A673 (cell line): ENCODE data around the gene SLC50A1. TPM values are rescaled to one million over a fixed set of nuclear protein-coding genes. Genes with fewer than 3 reads are reported as not detected.
A peak's percentile ranks its signal among the peaks of the same experiment; 100 is the strongest.

Experiments used
- BruUV-seq: library from RNA; stranded (reverse); fragments of 400-500 nt; replicated peaks from 2 replicates; lab custom pipeline; 2021; lab: Mats Ljungman, UMichigan
- CTCF ChIA-PET: fragments of 300-600 bp; sonication (Branson Sonifier 250); formaldehyde crosslinking; loops from one replicate; lab custom pipeline; 2022; ENCODE audit warnings: antibody characterized with exemption; lab: Charles Lee
- POLR2A ChIA-PET: fragments of 300-600 bp; sonication (Branson Sonifier 250); formaldehyde crosslinking; loops from one replicate; lab custom pipeline; 2022; ENCODE audit warnings: antibody characterized with exemption; ENCODE audit not compliant: low non-redundant PET; lab: Charles Lee
- DNase-seq: peaks from one replicate; pipeline ENCODE4 v3.0.0-alpha.2; 2015; ENCODE audit warnings: low spot score
- H3K27ac ChIP-seq: fragments of 200-600 bp; sonication (generic); 2 replicates; pipeline ENCODE4 v1.5.1; 2016; ENCODE audit warnings: mixed run types, low read depth, mild to moderate bottlenecking, mixed read lengths, antibody characterized with exemption, low read length; ENCODE audit not compliant: poor library complexity, severe bottlenecking
- H3K27me3 ChIP-seq: fragments of 200-600 bp; sonication (generic); replicated peaks from 2 replicates; pipeline ENCODE4 v1.6.1; 2017; ENCODE audit warnings: mixed run types, low read depth, mild to moderate bottlenecking, mixed read lengths, antibody characterized with exemption, low read length; ENCODE audit not compliant: insufficient read depth, poor library complexity
- H3K36me3 ChIP-seq: fragments of 200-600 bp; sonication (generic); 2 replicates; pipeline ENCODE4 v1.6.1; 2016; ENCODE audit warnings: mixed run types, mild to moderate bottlenecking, mixed read lengths, antibody characterized with exemption, low read length; ENCODE audit not compliant: insufficient read depth, poor library complexity, severe bottlenecking
- H3K4me1 ChIP-seq: fragments of 200-600 bp; sonication (generic); 2 replicates; pipeline ENCODE4 v1.6.1; 2017; ENCODE audit warnings: mixed run types, mild to moderate bottlenecking, mixed read lengths, antibody characterized with exemption, low read length; ENCODE audit not compliant: insufficient read depth, poor library complexity, severe bottlenecking
- H3K4me3 ChIP-seq: fragments of 200-600 bp; sonication (generic); 2 replicates; pipeline ENCODE4 v1.5.1; 2016; ENCODE audit warnings: low read depth, mixed run types, mild to moderate bottlenecking, mixed read lengths, low read length; ENCODE audit not compliant: poor library complexity, severe bottlenecking
- H3K9me3 ChIP-seq: fragments of 200-600 bp; sonication (generic); 2 replicates; pipeline ENCODE4 v1.6.1; 2016; ENCODE audit warnings: mixed run types, low read depth, mild to moderate bottlenecking, mixed read lengths, antibody characterized with exemption, low read length; ENCODE audit not compliant: poor library complexity, severe bottlenecking
- EZH2 ChIP-seq: fragments of 200-600 bp; sonication (generic); IDR thresholded peaks from 2 replicates; pipeline ENCODE4 v1.6.1; 2017; ENCODE audit warnings: borderline replicate concordance, low read depth, mild to moderate bottlenecking, mixed read lengths, antibody characterized with exemption, low read length; ENCODE audit not compliant: poor library complexity, severe bottlenecking
- intact Hi-C: fragments of 100-400 bp; cut with micrococcal nuclease; formaldehyde crosslinking; loops from one replicate; pipeline ENCODE4 v1.10.0; 2022; ENCODE audit not compliant: unreplicated experiment
- total RNA-seq: library from RNA; stranded (reverse); gene quantifications from 2 replicates; pipeline ENCODE4 v1.2.3, GENCODE V29; 2021
- TF ChIP-seq, protein P1 (sequence below): fragments of 300-800, 200-600 bp; sonication (generic); conservative IDR thresholded peaks from 2 replicates; pipeline ENCODE4 v1.5.1; 2017; ENCODE audit warnings: low read depth, mild to moderate bottlenecking, antibody characterized with exemption, low read length, moderate library complexity, mixed read lengths

Gene SLC50A1
- total RNA-seq, 1 experiment from 2014 or later = 30.3 TPM

DNA sequence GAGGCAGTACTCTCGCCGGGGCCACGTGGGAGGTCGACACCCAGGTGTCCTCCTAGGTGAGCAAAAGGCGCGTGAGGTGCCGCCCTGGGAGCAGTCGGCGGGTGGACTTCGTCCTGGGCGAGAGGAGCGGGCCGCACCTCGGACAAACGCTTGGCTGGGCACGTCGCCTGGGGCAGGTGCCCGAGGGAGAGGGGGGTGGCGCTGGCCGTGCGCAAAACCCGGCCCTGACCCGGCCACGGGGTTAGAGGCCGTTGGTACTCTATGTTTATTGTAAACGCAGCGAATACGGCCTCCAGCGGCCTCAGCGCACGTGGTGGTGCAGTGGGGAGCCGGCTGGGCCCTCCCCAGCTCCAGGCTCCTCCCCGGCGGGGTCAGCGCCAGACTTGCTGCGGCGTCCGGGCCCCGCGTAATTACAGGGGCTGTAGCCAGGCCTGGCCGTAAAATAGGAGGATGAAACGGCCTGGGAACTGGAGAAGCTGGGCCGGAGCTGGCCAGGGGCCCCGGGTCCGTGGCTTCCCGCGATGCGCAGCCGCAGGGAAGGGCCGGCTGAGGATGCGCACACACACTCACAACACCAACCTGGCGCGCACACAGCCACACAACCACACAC lies 9.6 kb upstream of the SLC50A1 start:
- POLR2A ChIA-PET = no interaction called here
- Histone ChIP-seq H3K4me3 (peak overlapping the region; percentile 56), H3K4me1 (peaks cover 35% of the 10 kb centered on the region), H3K27me3 (no peaks in the 10 kb centered on the region), H3K36me3 (no peaks in the 10 kb centered on the region), H3K9me3 (no peaks in the 10 kb centered on the region), H3K27ac (no peak overlapping the region)
- DNase-seq = no peak
- TF ChIP-seq EZH2 = no peak
- TF ChIP-seq, protein P1, sequence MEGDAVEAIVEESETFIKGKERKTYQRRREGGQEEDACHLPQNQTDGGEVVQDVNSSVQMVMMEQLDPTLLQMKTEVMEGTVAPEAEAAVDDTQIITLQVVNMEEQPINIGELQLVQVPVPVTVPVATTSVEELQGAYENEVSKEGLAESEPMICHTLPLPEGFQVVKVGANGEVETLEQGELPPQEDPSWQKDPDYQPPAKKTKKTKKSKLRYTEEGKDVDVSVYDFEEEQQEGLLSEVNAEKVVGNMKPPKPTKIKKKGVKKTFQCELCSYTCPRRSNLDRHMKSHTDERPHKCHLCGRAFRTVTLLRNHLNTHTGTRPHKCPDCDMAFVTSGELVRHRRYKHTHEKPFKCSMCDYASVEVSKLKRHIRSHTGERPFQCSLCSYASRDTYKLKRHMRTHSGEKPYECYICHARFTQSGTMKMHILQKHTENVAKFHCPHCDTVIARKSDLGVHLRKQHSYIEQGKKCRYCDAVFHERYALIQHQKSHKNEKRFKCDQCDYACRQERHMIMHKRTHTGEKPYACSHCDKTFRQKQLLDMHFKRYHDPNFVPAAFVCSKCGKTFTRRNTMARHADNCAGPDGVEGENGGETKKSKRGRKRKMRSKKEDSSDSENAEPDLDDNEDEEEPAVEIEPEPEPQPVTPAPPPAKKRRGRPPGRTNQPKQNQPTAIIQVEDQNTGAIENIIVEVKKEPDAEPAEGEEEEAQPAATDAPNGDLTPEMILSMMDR = no peak
- intact Hi-C loops = loop anchor here (5.0 kb wide), 1 partner anchor 34 kb away; no protein-coding TSS in a partner anchor
- no TSS peak for BruUV-seq
- CTCF ChIA-PET = interaction anchor here (1.3 kb wide), 1 partner anchor 34 kb away, joined by 6 read pairs; no protein-coding TSS in a partner anchor

DNA sequence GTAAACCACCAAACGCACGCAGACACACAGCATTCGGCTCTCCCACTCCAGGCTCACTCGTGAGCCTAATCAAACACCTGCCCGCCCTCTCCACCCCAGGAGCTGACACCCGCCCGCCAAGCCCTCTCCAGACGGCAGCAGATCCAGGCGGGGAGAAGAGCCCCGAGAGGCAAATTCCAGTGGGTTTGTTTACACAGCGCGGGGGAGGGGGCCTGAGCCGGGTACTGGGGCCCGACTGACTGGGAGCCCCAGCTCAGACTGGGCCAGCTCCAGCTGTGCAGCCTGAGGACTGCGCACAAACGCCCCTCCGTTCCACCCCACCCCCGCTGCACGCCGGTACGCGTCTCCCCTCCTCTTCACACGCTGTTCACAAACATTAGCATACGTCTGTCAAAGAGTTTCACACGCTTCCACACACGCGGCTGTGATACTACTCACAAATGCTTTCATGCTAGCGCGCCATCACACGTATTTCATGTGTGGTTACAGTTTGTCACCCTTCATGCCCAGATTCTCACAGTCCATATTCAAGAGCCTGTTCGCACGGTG lies 9.0 kb upstream of the SLC50A1 start:
- peak; percentile 38 for DNase-seq
- TF ChIP-seq EZH2 = no peak
- TF ChIP-seq, protein P1 = no peak; the same call in 1 of the 2 replicates
- H3K4me3 ChIP-seq = peak overlapping the region; percentile 56
- POLR2A ChIA-PET = no interaction called here
- H3K27me3 ChIP-seq = no peaks in the 10 kb centered on the region
- H3K4me1 ChIP-seq = peaks cover 35% of the 10 kb centered on the region
- CTCF ChIA-PET = no interaction called here
- no TSS peak for BruUV-seq
- H3K36me3 ChIP-seq = no peaks in the 10 kb centered on the region
- H3K9me3 ChIP-seq = no peaks in the 10 kb centered on the region
- intact Hi-C loops = loop anchor here (5.0 kb wide), 1 partner anchor 34 kb away; no protein-coding TSS in a partner anchor
- H3K27ac ChIP-seq = no peak overlapping the region

DNA sequence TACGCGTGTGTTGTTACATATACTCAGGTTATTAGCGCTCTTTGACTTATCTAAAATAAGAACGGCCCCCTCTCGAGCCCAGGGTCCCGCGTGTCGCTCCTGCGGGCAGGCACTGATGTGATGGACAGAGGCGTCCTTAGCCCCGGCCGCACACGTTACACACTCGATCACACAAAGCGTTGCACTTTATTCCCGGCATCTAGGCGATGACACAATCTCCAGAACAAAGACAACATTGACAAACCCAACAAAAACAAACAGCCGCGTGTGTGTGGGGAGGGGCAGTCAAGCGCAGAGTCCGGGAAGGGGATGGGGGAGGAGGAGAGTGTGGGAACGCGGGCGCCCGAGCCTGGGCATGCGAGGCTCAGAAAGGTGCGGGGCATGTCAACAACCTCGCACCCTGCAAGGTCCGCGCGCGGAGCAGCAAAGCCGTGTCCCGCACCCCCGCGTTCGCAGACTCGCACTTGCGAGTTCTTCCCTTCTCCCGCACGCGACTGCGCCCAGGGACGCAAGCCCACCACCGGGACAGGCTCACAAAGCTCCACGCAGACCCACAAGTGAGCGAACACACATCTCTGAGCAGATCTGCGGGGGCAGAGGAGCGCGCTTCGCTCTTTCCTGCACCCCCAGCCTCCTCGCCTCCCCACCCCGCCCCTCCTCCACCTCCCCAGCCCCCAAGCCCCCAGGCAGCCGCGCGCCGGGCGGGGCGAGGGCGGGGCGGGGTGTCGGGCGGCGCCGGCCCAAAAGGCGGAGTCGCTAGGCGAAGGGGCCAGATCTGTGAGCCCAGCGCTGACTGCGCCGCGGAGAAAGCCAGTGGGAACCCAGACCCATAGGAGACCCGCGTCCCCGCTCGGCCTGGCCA lies 8.3 kb upstream of the SLC50A1 start, which contains the start of gene EFNA1:
Gene EFNA1 (plus strand): TSS at position 772 of the 862 bp plus-strand sequence. CDS start 102 bp downstream, outside the sequence.
- peak; percentile 49 for DNase-seq
- CTCF ChIA-PET = no interaction called here
- Histone ChIP-seq H3K36me3 (no peaks in the 10 kb centered on the region), H3K4me1 (peaks cover 35% of the 10 kb centered on the region), H3K27ac (no peak within 1 kb of the TSS), H3K27me3 (no peaks in the 10 kb centered on the region), H3K9me3 (no peaks in the 10 kb centered on the region), H3K4me3 (peak within 1 kb of the TSS; percentile 56)
- intact Hi-C loops = loop anchor here (5.0 kb wide), 1 partner anchor 35 kb away; no protein-coding TSS in a partner anchor
- TF ChIP-seq EZH2 = no peak
- TF ChIP-seq, protein P1 = no peak
- POLR2A ChIA-PET = no interaction called here
- BruUV-seq = no TSS peak
